ENCODE results near the gene PSMF1.

PSMF1 gene

GRCh38 chr20:1164871-1165270, 46.5 kb downstream of the PSMF1 start:
- DNase-seq (ENCODE audit: low read depth), result no peak

- DNase-seq (ENCODE audit: low read depth), result no peak
These were observed 47.1 kb downstream of the PSMF1 start for GRCh38 chr20:1165521-1165920.

GRCh38 chr20:1165941-1166340, 47.5 kb downstream of the PSMF1 start:
- DNase-seq (ENCODE audit: low read depth), result no peak

- no peak for DNase-seq (ENCODE audit: low read depth)
These were observed 48.7 kb downstream of the PSMF1 start for GRCh38 chr20:1166948-1167720.

GRCh38 chr20:1169224-1169623, 50.8 kb downstream of the PSMF1 start:
- no peak for DNase-seq (ENCODE audit: low read depth)

- DNase-seq (ENCODE audit: low read depth), result no peak
These were observed 53.2 kb downstream of the PSMF1 start for GRCh38 chr20:1171461-1172093.

GRCh38 chr20:1173698-1174097, 55.3 kb downstream of the PSMF1 start:
- no peak for DNase-seq (ENCODE audit: low read depth)

GRCh38 chr20:1174787-1175186, 56.4 kb downstream of the PSMF1 start:
- DNase-seq (ENCODE audit: low read depth), result no peak

GRCh38 chr20:1177680-1178079, 59.3 kb downstream of the PSMF1 start:
- DNase-seq (ENCODE audit: low read depth), result no peak

- no peak for DNase-seq (ENCODE audit: low read depth)
These were observed 59.7 kb downstream of the PSMF1 start for GRCh38 chr20:1178103-1178502.

GRCh38 chr20:1178623-1179022, 60.2 kb downstream of the PSMF1 start:
- no peak for DNase-seq (ENCODE audit: low read depth)

GRCh38 chr20:1180949-1181348, 62.5 kb downstream of the PSMF1 start:
- no peak for DNase-seq (ENCODE audit: low read depth)

- DNase-seq (ENCODE audit: low read depth), result no peak
These were observed 63.7 kb downstream of the PSMF1 start for GRCh38 chr20:1182106-1182505.

- DNase-seq (ENCODE audit: low read depth), result no peak
These were observed 64.8 kb downstream of the PSMF1 start for GRCh38 chr20:1183153-1183552.

GRCh38 chr20:1184260-1184637, 65.8 kb downstream of the PSMF1 start:
- no peak for DNase-seq (ENCODE audit: low read depth)

GRCh38 chr20:1184638-1185315, 66.4 kb downstream of the PSMF1 start, which contains the start of gene TMEM74B:
Gene TMEM74B (minus strand): TSS chr20:1184981. CDS start chr20:1183801, 1,180 bp downstream.
- DNase-seq (ENCODE audit: low read depth), result no peak

- DNase-seq (ENCODE audit: low read depth), result no peak
These were observed 66.9 kb downstream of the PSMF1 start for GRCh38 chr20:1185316-1185741.

GRCh38 chr20:1185790-1186334, 67.5 kb downstream of the PSMF1 start:
- peak; percentile 14 for DNase-seq (ENCODE audit: low read depth)

- no peak for DNase-seq (ENCODE audit: low read depth)
These were observed 68.1 kb downstream of the PSMF1 start for GRCh38 chr20:1186367-1186991.

GRCh38 chr20:1187605-1188171, 69.3 kb downstream of the PSMF1 start:
- DNase-seq (ENCODE audit: low read depth), result no peak

GRCh38 chr20:1188347-1188746, 69.9 kb downstream of the PSMF1 start:
- DNase-seq (ENCODE audit: low read depth), result no peak

GRCh38 chr20:1189827-1190226, 71.4 kb downstream of the PSMF1 start:
- DNase-seq (ENCODE audit: low read depth), result no peak

Measured in stimulated activated CD8-positive, alpha-beta memory T cell treated with anti-CD3 and anti-CD28 coated beads, Interleukin-7, amount 100 ng/mL, for 24 hours (primary cell).